CD4-positive, alpha-beta T cell (primary cell): ENCODE measurements around the gene ZNF624. TPM values are rescaled to one million over a fixed set of nuclear protein-coding genes. Genes with fewer than 3 reads are reported as not detected.

Source experiments
- ATAC-seq: fragments of 200-7000 bp; cut with Tn5 transposase; one replicate; pipeline ENCODE4 v1.10.0; 2022; ENCODE audit warnings: mild to moderate bottlenecking; ENCODE audit not compliant: poor library complexity
- CTCF ChIA-PET: fragments of 350-600 bp; sonication (Branson Sonifier 250); formaldehyde crosslinking; loops from one replicate; lab custom pipeline; 2021; ENCODE audit warnings: antibody characterized with exemption, inconsistent platforms; lab: Charles Lee
- POLR2A ChIA-PET: fragments of 350-600 bp; sonication (Branson Sonifier 250); formaldehyde crosslinking; loops from one replicate; lab custom pipeline; 2021; ENCODE audit warnings: antibody characterized with exemption, inconsistent platforms; lab: Charles Lee
- DNase-seq, 14 experiments: peaks; one replicate each; pipeline ENCODE4 v3.0.0-alpha.2; 2013 to 2020; ENCODE audit warnings: mixed read lengths in 2 of 14
- H3K27ac ChIP-seq, 2 donors: one replicate each; pipeline versions ENCODE4 v1.5.1 to v1.7.0; 2013; ENCODE audit warnings: low read length in 2 of 2, low read depth in 1 of 2, mild to moderate bottlenecking in 1 of 2
- H3K27me3 ChIP-seq, 2 experiments: 1 replicate in 1 of 2; 2 replicates in 1 of 2; pipeline versions ENCODE4 v1.6.1 to v1.7.0; 2013; ENCODE audit warnings: low read length in 2 of 2, control low read depth in 1 of 2, mild to moderate bottlenecking in 1 of 2, moderate library complexity in 1 of 2; ENCODE audit not compliant: insufficient read depth in 2 of 2, control insufficient read depth in 1 of 2
- H3K36me3 ChIP-seq: one replicate; pipeline ENCODE4 v1.6.1; 2013; ENCODE audit warnings: low read length, control low read depth; ENCODE audit not compliant: insufficient read depth
- H3K4me1 ChIP-seq: one replicate; pipeline ENCODE4 v1.6.1; 2013; ENCODE audit warnings: low read length, control low read depth; ENCODE audit not compliant: insufficient read depth
- H3K4me3 ChIP-seq: one replicate; pipeline ENCODE4 v1.5.1; 2013; ENCODE audit warnings: mild to moderate bottlenecking, low read length, moderate library complexity
- H3K9me3 ChIP-seq, 2 experiments: 1 replicate in 1 of 2; 2 replicates in 1 of 2; pipeline versions ENCODE4 v1.6.1 to v1.7.0; 2013; ENCODE audit warnings: low read length in 2 of 2, mild to moderate bottlenecking in 2 of 2, control low read depth in 1 of 2, moderate library complexity in 1 of 2; ENCODE audit not compliant: control insufficient read depth in 1 of 2, insufficient read depth in 1 of 2
- H3K27ac Mint-ChIP-seq: one replicate; pipeline ENCODE4 v1.8.0; 2020; ENCODE audit warnings: mixed read lengths
- H3K27me3 Mint-ChIP-seq: one replicate; pipeline ENCODE4 v1.8.0; 2021; ENCODE audit warnings: mixed read lengths
- H3K36me3 Mint-ChIP-seq: one replicate; pipeline ENCODE4 v1.8.0; 2021; ENCODE audit warnings: low read depth, mixed read lengths
- H3K4me1 Mint-ChIP-seq: one replicate; pipeline ENCODE4 v1.8.0; 2021; ENCODE audit warnings: low read depth, mixed read lengths
- H3K4me3 Mint-ChIP-seq: one replicate; pipeline ENCODE4 v1.8.0; 2020; ENCODE audit warnings: mild to moderate bottlenecking, mixed read lengths
- H3K9me3 Mint-ChIP-seq: one replicate; pipeline ENCODE4 v1.8.0; 2020; ENCODE audit warnings: mixed read lengths
- intact Hi-C, 2 experiments: fragments of 100-400 bp; cut with DNase I in 1 of 2; cut with micrococcal nuclease in 1 of 2; formaldehyde crosslinking; loops; one replicate each; pipeline versions ENCODE4 v1.15.1 to v1.9.0; 2023 to 2025; cut with DNase I, micrococcal nuclease
- total RNA-seq, 174 experiments: library from RNA in 2 of 174; stranded (reverse) in 2 of 174; gene quantifications; one replicate each; pipeline ENCODE4 v1.2.3 and lab custom pipeline; 2021 to 2026
- TF ChIP-seq, protein P1 (sequence below): fragments of 200-600 bp; IDR thresholded peaks from one replicate; pipeline ENCODE4 v1.8.0; 2022; ENCODE audit warnings: antibody characterized with exemption, mild to moderate bottlenecking

Gene ZNF624
- total RNA-seq, 2 experiments from 2014 or later: 2.8 to 3.2 TPM

- ATAC-seq (no peak), DNase-seq (no peak)
- POLR2A ChIA-PET: no interaction called here
- Histone ChIP-seq H3K4me3 (no peak overlapping the region), H3K4me1 (peaks cover 9% of the 10 kb centered on the region), H3K27me3 (peaks cover 6 to 9% of the 10 kb centered on the region in 2 experiments), H3K9me3 (peaks cover 0 to 3% of the 10 kb centered on the region in 2 experiments), H3K36me3 (no peaks in the 10 kb centered on the region), H3K27ac (no peak overlapping the region)
- Mint-ChIP-seq H3K9me3 (no peaks in the 10 kb centered on the region), H3K36me3 (no peaks in the 10 kb centered on the region), H3K27ac (no peak overlapping the region), H3K4me1 (peaks cover 4% of the 10 kb centered on the region), H3K27me3 (peaks cover 55% of the 10 kb centered on the region), H3K4me3 (no peak overlapping the region)
- intact Hi-C loops: no loop called here
- TF ChIP-seq, protein P1, sequence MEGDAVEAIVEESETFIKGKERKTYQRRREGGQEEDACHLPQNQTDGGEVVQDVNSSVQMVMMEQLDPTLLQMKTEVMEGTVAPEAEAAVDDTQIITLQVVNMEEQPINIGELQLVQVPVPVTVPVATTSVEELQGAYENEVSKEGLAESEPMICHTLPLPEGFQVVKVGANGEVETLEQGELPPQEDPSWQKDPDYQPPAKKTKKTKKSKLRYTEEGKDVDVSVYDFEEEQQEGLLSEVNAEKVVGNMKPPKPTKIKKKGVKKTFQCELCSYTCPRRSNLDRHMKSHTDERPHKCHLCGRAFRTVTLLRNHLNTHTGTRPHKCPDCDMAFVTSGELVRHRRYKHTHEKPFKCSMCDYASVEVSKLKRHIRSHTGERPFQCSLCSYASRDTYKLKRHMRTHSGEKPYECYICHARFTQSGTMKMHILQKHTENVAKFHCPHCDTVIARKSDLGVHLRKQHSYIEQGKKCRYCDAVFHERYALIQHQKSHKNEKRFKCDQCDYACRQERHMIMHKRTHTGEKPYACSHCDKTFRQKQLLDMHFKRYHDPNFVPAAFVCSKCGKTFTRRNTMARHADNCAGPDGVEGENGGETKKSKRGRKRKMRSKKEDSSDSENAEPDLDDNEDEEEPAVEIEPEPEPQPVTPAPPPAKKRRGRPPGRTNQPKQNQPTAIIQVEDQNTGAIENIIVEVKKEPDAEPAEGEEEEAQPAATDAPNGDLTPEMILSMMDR: no peak
- CTCF ChIA-PET: no interaction called here
Observed at GRCh38 chr17:16662936-16663335, 9.3 kb upstream of the ZNF624 start.

GRCh38 chr17:16661217-16661616, 7.6 kb upstream of the ZNF624 start:
- no peak for DNase-seq
- ChIA-PET POLR2A (no interaction called here), CTCF (no interaction called here)
- peaks cover 0 to 6% of the 10 kb centered on the region in 2 experiments for H3K27me3 ChIP-seq
- intact Hi-C loops: no loop called here
- Mint-ChIP-seq H3K27ac (no peak overlapping the region), H3K36me3 (no peaks in the 10 kb centered on the region), H3K4me3 (no peak overlapping the region), H3K9me3 (no peaks in the 10 kb centered on the region), H3K4me1 (no peaks in the 10 kb centered on the region), H3K27me3 (peaks cover 61% of the 10 kb centered on the region)
- TF ChIP-seq, protein P1: no peak
- no peak overlapping the region for H3K4me3 ChIP-seq
- H3K27ac ChIP-seq: no peak overlapping the region
- H3K36me3 ChIP-seq: no peaks in the 10 kb centered on the region
- ATAC-seq: no peak
- H3K9me3 ChIP-seq: peaks cover 0 to 3% of the 10 kb centered on the region in 2 experiments
- H3K4me1 ChIP-seq: no peaks in the 10 kb centered on the region

- H3K4me1 Mint-ChIP-seq: peaks cover 31% of the 10 kb centered on the region
- intact Hi-C loops: loop anchor here in 1 of 2 experiments (5.0 kb wide), 2 partner anchors 66 to 824 kb away; partner anchors contain the start of gene MED9
- Histone ChIP-seq H3K36me3 (peaks cover 4% of the 10 kb centered on the region), H3K4me3 (peak overlapping the region; percentile 93), H3K4me1 (peaks cover 14% of the 10 kb centered on the region), H3K27me3 (no peaks in the 10 kb centered on the region), H3K9me3 (no peaks in the 10 kb centered on the region), H3K27ac (peak overlapping the region in 1 of 2 donors; percentile 43)
- TF ChIP-seq, protein P1: no peak
- no peaks in the 10 kb centered on the region for H3K9me3 Mint-ChIP-seq
- ATAC-seq: no peak
- CTCF ChIA-PET: interaction anchor here (0.7 to 1.8 kb wide), 3 partner anchors 13 to 116 kb away, joined by 3 to 9 read pairs (median 4); no protein-coding TSS in a partner anchor
- H3K27ac Mint-ChIP-seq: peak overlapping the region; percentile 31
- DNase-seq: peak in 1 of 14 experiments; percentile 5
- peak overlapping the region; percentile 86 for H3K4me3 Mint-ChIP-seq
- H3K36me3 Mint-ChIP-seq: peaks cover 10% of the 10 kb centered on the region
- H3K27me3 Mint-ChIP-seq: peaks cover 17% of the 10 kb centered on the region
- POLR2A ChIA-PET: interaction anchor here (1.2 kb wide), 1 partner anchor 214 kb away, joined by 3 read pairs; no protein-coding TSS in a partner anchor
Observed at GRCh38 chr17:16652847-16653366, 743 bp downstream of the ZNF624 start.
